H1 (cell line): ENCODE results near the gene GXYLT2.

ENCODE experiments used
- EZH2 ChIP-seq: fragments of 200-600 bp; sonication (generic); IDR thresholded peaks from 2 replicates; pipeline ENCODE4 v1.7.1; 2012; ENCODE audit warnings: low read depth, mild to moderate bottlenecking, moderate library complexity, low read length, inconsistent platforms; ENCODE audit not compliant: severe bottlenecking
- JUN ChIP-seq: IDR thresholded peaks from 2 replicates; pipeline ENCODE4 v1.6.1; 2011; ENCODE audit warnings: low read depth, mild to moderate bottlenecking, improper control_type of control experiment, low read length
- MAFK ChIP-seq: IDR thresholded peaks from 2 replicates; pipeline ENCODE4 v1.6.1; 2012; ENCODE audit warnings: low read depth, mild to moderate bottlenecking, improper control_type of control experiment, low read length
- PHF8 ChIP-seq: fragments of 200-600 bp; sonication (generic); conservative IDR thresholded peaks from 2 replicates; pipeline ENCODE4 v1.7.1; 2012; ENCODE audit warnings: low read depth, mild to moderate bottlenecking, inconsistent platforms, low read length, moderate library complexity
- SIX5 ChIP-seq: IDR thresholded peaks from 2 replicates; pipeline ENCODE4 v1.6.1; 2011; ENCODE audit warnings: mild to moderate bottlenecking, low read depth, low read length
- YY1 ChIP-seq: IDR thresholded peaks from 2 replicates; pipeline ENCODE4 v1.6.1; 2011; ENCODE audit warnings: low read depth, mild to moderate bottlenecking, low read length
- TF ChIP-seq, protein P1 (sequence below), 3 experiments: IDR thresholded peaks; 1 replicate in 2 of 3; 2 replicates in 1 of 3; pipeline versions ENCODE4 v1.5.1 to v1.6.1; 2011; ENCODE audit warnings: low read length in 3 of 3, mild to moderate bottlenecking in 3 of 3, inconsistent platforms in 2 of 3, low read depth in 1 of 3, moderate library complexity in 1 of 3; ENCODE audit not compliant: insufficient read depth in 1 of 3; ENCODE audit errors: control extremely low read depth in 1 of 3

DNA sequence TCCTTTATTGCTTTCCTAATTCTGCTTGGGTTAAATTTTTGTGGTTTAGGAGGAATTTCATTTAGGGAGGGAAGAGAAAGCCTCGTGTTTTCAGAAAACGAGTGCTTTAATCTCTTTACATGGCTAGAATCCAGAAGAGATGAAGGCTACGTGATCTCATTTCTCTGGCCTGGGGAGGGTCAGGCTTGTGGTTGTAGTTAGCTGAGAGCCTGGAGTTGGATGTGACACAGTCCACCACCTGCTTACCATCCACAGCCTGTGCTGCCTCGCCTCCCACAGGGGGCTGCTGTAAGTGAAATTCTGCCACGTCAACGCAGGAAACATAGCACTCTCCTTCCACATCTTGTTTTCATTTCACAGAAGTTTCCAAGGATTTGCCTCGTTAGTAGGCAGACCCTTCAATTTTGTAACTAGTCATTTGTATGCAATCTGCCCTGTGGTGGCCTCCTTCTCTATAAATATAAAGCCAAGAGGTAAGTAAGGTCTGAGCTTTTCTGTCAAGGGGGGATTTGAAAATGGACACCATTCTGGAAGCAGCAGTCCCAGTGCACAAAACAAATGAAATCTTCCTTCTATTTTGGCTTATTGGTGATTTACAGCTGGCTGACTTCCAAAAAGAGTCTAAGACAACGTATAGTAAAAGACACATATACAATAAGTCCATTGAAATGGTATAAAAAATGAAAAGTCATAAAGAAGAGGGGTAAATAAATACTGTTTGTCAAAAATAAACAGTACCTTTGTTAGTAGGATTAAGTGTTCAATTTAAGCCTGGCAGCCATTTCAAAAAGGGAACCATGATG, 3.4 kb downstream of the GXYLT2 start:
- TF ChIP-seq EZH2 (no peak), PHF8 (no peak), JUN (no peak), YY1 (no peak), SIX5 (no peak), MAFK (no peak)
- TF ChIP-seq, protein P1, sequence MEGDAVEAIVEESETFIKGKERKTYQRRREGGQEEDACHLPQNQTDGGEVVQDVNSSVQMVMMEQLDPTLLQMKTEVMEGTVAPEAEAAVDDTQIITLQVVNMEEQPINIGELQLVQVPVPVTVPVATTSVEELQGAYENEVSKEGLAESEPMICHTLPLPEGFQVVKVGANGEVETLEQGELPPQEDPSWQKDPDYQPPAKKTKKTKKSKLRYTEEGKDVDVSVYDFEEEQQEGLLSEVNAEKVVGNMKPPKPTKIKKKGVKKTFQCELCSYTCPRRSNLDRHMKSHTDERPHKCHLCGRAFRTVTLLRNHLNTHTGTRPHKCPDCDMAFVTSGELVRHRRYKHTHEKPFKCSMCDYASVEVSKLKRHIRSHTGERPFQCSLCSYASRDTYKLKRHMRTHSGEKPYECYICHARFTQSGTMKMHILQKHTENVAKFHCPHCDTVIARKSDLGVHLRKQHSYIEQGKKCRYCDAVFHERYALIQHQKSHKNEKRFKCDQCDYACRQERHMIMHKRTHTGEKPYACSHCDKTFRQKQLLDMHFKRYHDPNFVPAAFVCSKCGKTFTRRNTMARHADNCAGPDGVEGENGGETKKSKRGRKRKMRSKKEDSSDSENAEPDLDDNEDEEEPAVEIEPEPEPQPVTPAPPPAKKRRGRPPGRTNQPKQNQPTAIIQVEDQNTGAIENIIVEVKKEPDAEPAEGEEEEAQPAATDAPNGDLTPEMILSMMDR (IDR thresholded peaks at IDR 0.05; ENCODE audit: control extremely low read depth in 1 of 3, insufficient read depth in 1 of 3, low read depth in 1 of 3, low read length in 3 of 3) = no peak
